Iris pigment epithelial cell (primary cell): ENCODE measurements around the gene TMEM8B.

ENCODE experiments used
- DNase-seq: peaks from one replicate; pipeline ENCODE4 v3.0.0-alpha.2; 2011; ENCODE audit warnings: low read depth

TMEM8B gene

GRCh38 chr9:35840881-35841644 lies 12.0 kb downstream of the TMEM8B start:
- no peak for DNase-seq

GRCh38 chr9:35841645-35841900 lies 12.5 kb downstream of the TMEM8B start:
- no peak for DNase-seq

- DNase-seq = no peak
Observed at GRCh38 chr9:35842020-35842745, 13.2 kb downstream of the TMEM8B start.

- DNase-seq = no peak
Observed at GRCh38 chr9:35842795-35843194, 13.8 kb downstream of the TMEM8B start.

- DNase-seq = peak; percentile 90
Observed at GRCh38 chr9:35844628-35845270, 15.7 kb downstream of the TMEM8B start.

- no peak for DNase-seq
Observed at GRCh38 chr9:35845824-35846771, 17.1 kb downstream of the TMEM8B start.

GRCh38 chr9:35847792-35848572 lies 19.0 kb downstream of the TMEM8B start:
- DNase-seq = peak; percentile 86

GRCh38 chr9:35852267-35852815 lies 23.3 kb downstream of the TMEM8B start:
- no peak for DNase-seq

GRCh38 chr9:35852876-35853865 lies 24.1 kb downstream of the TMEM8B start:
- DNase-seq = no peak

- DNase-seq = no peak
Observed at GRCh38 chr9:35854091-35854762, 25.2 kb downstream of the TMEM8B start.

GRCh38 chr9:35856206-35856605 lies 27.2 kb downstream of the TMEM8B start:
- no peak for DNase-seq

GRCh38 chr9:35856882-35857281 lies 27.9 kb downstream of the TMEM8B start:
- no peak for DNase-seq

GRCh38 chr9:35858458-35858857 lies 29.4 kb downstream of the TMEM8B start:
- no peak for DNase-seq

- DNase-seq = no peak
Observed at GRCh38 chr9:35859310-35859989, 30.4 kb downstream of the TMEM8B start.

GRCh38 chr9:35859990-35860339 lies 30.9 kb downstream of the TMEM8B start:
- no peak for DNase-seq

- no peak for DNase-seq
Observed at GRCh38 chr9:35861161-35861897, 32.3 kb downstream of the TMEM8B start.

- no peak for DNase-seq
Observed at GRCh38 chr9:35862328-35862727, 33.3 kb downstream of the TMEM8B start.

GRCh38 chr9:35863583-35863982 lies 34.6 kb downstream of the TMEM8B start:
- no peak for DNase-seq
